Left lung (tissue), 10 donors: ENCODE results near the gene GNA12. TPM values are rescaled to one million over a fixed set of nuclear protein-coding genes. Genes with fewer than 3 reads are reported as not detected.

ENCODE experiments used
- ATAC-seq: fragments of 200-7000 bp; cut with Tn5 transposase; one replicate; pipeline ENCODE4 v1.9.1; 2020; ENCODE audit warnings: moderate library complexity
- DNase-seq, 4 donors: peaks; one replicate each; pipeline ENCODE4 v3.0.0-alpha.2; 2013 to 2020
- H3K27ac ChIP-seq, 2 donors: fragments of 200-600 bp; sonication (generic) in 1 of 2; one replicate each; pipeline versions ENCODE4 v1.5.0 to v1.8.0; 2020 to 2021
- H3K27me3 ChIP-seq, 2 donors: fragments of 200-600 bp; sonication (generic) in 1 of 2; one replicate each; pipeline versions ENCODE4 v1.5.0 to v1.8.0; 2020 to 2021
- H3K36me3 ChIP-seq, 2 donors: fragments of 200-600 bp; sonication (generic) in 1 of 2; one replicate each; pipeline versions ENCODE4 v1.5.0 to v1.8.0; 2020 to 2021
- H3K4me1 ChIP-seq, 2 donors: fragments of 200-600 bp; one replicate each; pipeline ENCODE4 v1.8.0; 2021
- H3K4me3 ChIP-seq, 2 donors: fragments of 200-600 bp; sonication (generic) in 1 of 2; one replicate each; pipeline versions ENCODE4 v1.5.0 to v1.8.0; 2020 to 2021; ENCODE audit warnings: mild to moderate bottlenecking in 1 of 2
- H3K9me3 ChIP-seq, 2 donors: fragments of 200-600 bp; sonication (generic) in 1 of 2; one replicate each; pipeline versions ENCODE4 v1.5.0 to v1.8.0; 2020 to 2021
- CTCF ChIP-seq, 2 donors: fragments of 200-600 bp; sonication (generic) in 1 of 2; IDR thresholded peaks; one replicate each; pipeline versions ENCODE4 v1.5.0 to v1.8.0; 2021; ENCODE audit warnings: antibody characterized with exemption in 2 of 2
- intact Hi-C, 2 donors: fragments of 100-400 bp; cut with DNase I; formaldehyde crosslinking; loops; one replicate each; pipeline versions ENCODE4 v1.11.2 to v1.14.2; 2022
- polyA plus RNA-seq, 6 donors: library from polyadenylated mRNA; unstranded; fragments of 120-200 nt; gene quantifications; one replicate each; pipeline ENCODE4 v1.2.1, GENCODE V29; 2013; ENCODE audit not compliant: insufficient read length in 6 of 6
- total RNA-seq, 2 donors: library from RNA; stranded (reverse); fragmentation: NEBNext Ultra II Directional; extraction: Animal tissue kit (Norgen Biotek cat#: 25700); gene quantifications; one replicate each; pipeline ENCODE4 v1.2.1, GENCODE V29; 2021
- donor health status: DM: no; HTN: yes; CAD: no.
- donor health status: DM: no; HTN: no; CAD: no.

The GNA12 gene
- total and polyA plus RNA-seq, 8 donors: 48.7 to 67.5 (median 55.1) TPM

DNA sequence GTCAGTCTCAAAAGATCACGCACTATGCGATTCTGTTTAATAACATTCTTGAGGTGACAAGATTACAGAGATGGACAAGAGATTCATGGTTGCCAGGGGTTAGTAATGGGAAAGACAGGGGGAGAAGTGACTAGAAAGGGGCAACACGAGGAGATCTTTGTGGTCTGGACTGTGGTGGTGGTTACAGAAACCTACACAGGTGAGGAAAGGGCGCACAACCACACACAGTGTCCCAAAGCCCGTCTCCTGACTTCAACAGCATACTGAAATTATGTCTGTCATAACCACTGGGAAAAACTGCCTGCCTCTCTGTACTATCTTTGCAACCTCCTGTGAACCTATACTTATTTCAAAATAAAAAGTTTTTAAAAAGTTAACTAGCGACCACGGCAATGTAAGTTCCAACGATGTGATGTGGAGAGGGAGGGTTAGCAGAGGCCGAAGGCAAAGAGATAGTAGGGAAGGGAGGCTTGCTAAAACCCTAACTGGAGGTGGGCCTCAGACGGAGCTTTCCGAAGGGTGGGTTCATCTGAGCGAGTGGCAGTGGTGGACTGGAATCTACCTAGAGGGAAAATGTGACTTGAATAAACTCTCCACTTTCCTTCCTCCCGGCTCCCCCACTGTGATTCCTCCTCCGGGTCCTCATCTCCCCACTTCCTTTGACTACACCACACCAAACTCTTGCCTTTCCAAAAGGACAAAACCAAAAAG lies 43.7 kb downstream of the GNA12 start:
- no peak for ATAC-seq
- peak overlapping the region in 1 of 2 donors; percentile 74 for H3K27ac ChIP-seq
- no peak overlapping the region for H3K4me3 ChIP-seq
- no peaks in the 10 kb centered on the region for H3K36me3 ChIP-seq
- peaks cover 12 to 48% of the 10 kb centered on the region in 2 donors for H3K4me1 ChIP-seq
- TF ChIP-seq CTCF (IDR thresholded peaks at IDR 0.05): no peak
- H3K27me3 ChIP-seq: no peaks in the 10 kb centered on the region
- intact Hi-C loops: no loop called here
- H3K9me3 ChIP-seq: no peaks in the 10 kb centered on the region
- no peak for DNase-seq

DNA sequence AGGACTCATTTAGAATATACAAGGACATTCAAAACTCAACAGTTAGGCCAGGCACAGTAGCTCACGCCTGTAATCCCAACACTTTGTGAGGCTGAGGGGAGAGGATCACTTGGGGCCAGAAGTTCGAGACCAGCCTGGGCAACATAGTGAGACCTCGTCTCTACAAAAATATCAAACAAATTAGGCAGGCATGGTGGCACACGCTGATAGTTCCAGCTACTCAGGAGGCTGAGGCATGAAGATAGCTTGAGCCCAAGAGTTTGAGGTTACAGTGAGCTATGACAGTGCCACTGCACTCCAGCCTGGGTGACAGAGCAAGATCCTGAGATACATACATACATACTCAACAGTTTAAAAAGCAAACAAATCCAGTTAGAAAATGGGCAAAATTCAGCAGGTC lies 44.9 kb downstream of the GNA12 start:
- no peak for TF ChIP-seq CTCF (IDR thresholded peaks at IDR 0.05)
- Histone ChIP-seq H3K9me3 (no peaks in the 10 kb centered on the region), H3K4me3 (no peak overlapping the region), H3K27me3 (no peaks in the 10 kb centered on the region), H3K36me3 (peaks cover 0 to 7% of the 10 kb centered on the region in 2 donors), H3K4me1 (peaks cover 12 to 44% of the 10 kb centered on the region in 2 donors), H3K27ac (no peak overlapping the region)
- DNase-seq (no peak), ATAC-seq (no peak)
- intact Hi-C loops: no loop called here

DNA sequence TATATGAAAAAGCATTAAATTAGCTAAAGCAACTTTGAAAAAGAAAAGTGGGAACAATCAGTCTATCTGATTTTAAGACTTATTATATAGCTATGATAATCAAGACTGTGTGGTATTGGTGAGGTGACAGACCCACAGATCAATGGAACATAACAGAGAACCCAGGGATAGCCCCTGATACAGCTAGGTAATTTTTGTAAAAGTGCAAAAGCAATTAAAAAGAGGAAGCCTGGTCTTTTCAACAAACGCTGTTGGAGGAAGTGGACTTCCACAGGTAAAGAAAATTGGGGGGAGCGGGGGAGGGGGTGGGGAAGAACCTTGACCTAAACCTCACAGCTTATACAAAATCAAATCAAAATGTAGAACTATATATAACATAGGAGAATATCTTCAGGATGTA lies 45.4 kb downstream of the GNA12 start:
- no peak for DNase-seq
- Histone ChIP-seq H3K4me3 (no peak overlapping the region), H3K27me3 (no peaks in the 10 kb centered on the region), H3K27ac (no peak overlapping the region), H3K9me3 (no peaks in the 10 kb centered on the region), H3K36me3 (peaks cover 0 to 13% of the 10 kb centered on the region in 2 donors), H3K4me1 (peaks cover 12 to 38% of the 10 kb centered on the region in 2 donors)
- no peak for ATAC-seq
- intact Hi-C loops: no loop called here
- no peak for TF ChIP-seq CTCF (IDR thresholded peaks at IDR 0.05)

- Histone ChIP-seq H3K27me3 (no peaks in the 10 kb centered on the region), H3K27ac (peak overlapping the region; percentile 19 to 61), H3K4me3 (no peak overlapping the region), H3K9me3 (no peaks in the 10 kb centered on the region), H3K4me1 (peaks cover 0 to 30% of the 10 kb centered on the region in 2 donors), H3K36me3 (peaks cover 0 to 31% of the 10 kb centered on the region in 2 donors)
- peak in 2 of 4 donors; percentile 81 to 88 for DNase-seq
- ATAC-seq: peak; percentile 34
- intact Hi-C loops: no loop called here
- no peak for TF ChIP-seq CTCF (IDR thresholded peaks at IDR 0.05)
Measured at GRCh38 chr7:2796358-2797352, 47.5 kb downstream of the GNA12 start.

- no peak overlapping the region for H3K4me3 ChIP-seq
- ATAC-seq (no peak), DNase-seq (no peak)
- no peak for TF ChIP-seq CTCF (IDR thresholded peaks at IDR 0.05)
- no peaks in the 10 kb centered on the region for H3K9me3 ChIP-seq
- intact Hi-C loops: no loop called here
- peaks cover 0 to 22% of the 10 kb centered on the region in 2 donors for H3K4me1 ChIP-seq
- peaks cover 0 to 37% of the 10 kb centered on the region in 2 donors for H3K36me3 ChIP-seq
- H3K27ac ChIP-seq: peak overlapping the region in 1 of 2 donors; percentile 61
- H3K27me3 ChIP-seq: no peaks in the 10 kb centered on the region
Measured at GRCh38 chr7:2795906-2796305, 48.2 kb downstream of the GNA12 start.
